Measurements from ENCODE around the gene HDAC4.

- TF ChIP-seq SMAD3 (CRISPR knock-in tag; IDR thresholded peaks at IDR 0.05; ENCODE audit: borderline replicate concordance) (no peak), CREB1 (CRISPR knock-in tag; IDR thresholded peaks at IDR 0.05) (no peak), CBFB (CRISPR knock-in tag; IDR thresholded peaks at IDR 0.05; ENCODE audit: low read depth) (no peak), CTCF (IDR thresholded peaks at IDR 0.05) (no peak), ATF2 (CRISPR knock-in tag; IDR thresholded peaks at IDR 0.05; ENCODE audit: borderline replicate concordance, low read depth) (no peak), TCF7 (CRISPR knock-in tag; IDR thresholded peaks at IDR 0.05; ENCODE audit: low read depth) (no peak), MAX (CRISPR knock-in tag; IDR thresholded peaks at IDR 0.05) (no peak), NFE2L1 (CRISPR knock-in tag; IDR thresholded peaks at IDR 0.05) (no peak)
Observed at GRCh38 chr2:239278941-239279365, 121.9 kb downstream of the HDAC4 start.

All from WTC11 (cell line).